ENCODE results near the gene RNF19B.

Gene RNF19B

GRCh38 chr1:32971156-32971555 is 6.5 kb upstream of the RNF19B start:
- no peak for DNase-seq (ENCODE audit: insufficient read length, low spot score)
- FAIRE-seq: no peak

GRCh38 chr1:32969566-32969965 is 5.0 kb upstream of the RNF19B start:
- DNase-seq (ENCODE audit: insufficient read length, low spot score): no peak
- no peak for FAIRE-seq

GRCh38 chr1:32967888-32968568 is 3.4 kb upstream of the RNF19B start:
- FAIRE-seq (no peak), DNase-seq (ENCODE audit: insufficient read length, low spot score) (no peak)

GRCh38 chr1:32966900-32967299 is 2.3 kb upstream of the RNF19B start:
- FAIRE-seq (no peak), DNase-seq (ENCODE audit: insufficient read length, low spot score) (no peak)

GRCh38 chr1:32965251-32965747 is 690 bp upstream of the RNF19B start:
- FAIRE-seq (no peak), DNase-seq (ENCODE audit: insufficient read length, low spot score) (no peak)

- peak; percentile 51 for DNase-seq (ENCODE audit: insufficient read length, low spot score)
- no peak for FAIRE-seq
These were observed 706 bp downstream of the RNF19B start for GRCh38 chr1:32963746-32964460.

GRCh38 chr1:32962248-32962896 is 2.2 kb downstream of the RNF19B start:
- peak; percentile 82 for FAIRE-seq

GRCh38 chr1:32960819-32961355 is 3.7 kb downstream of the RNF19B start:
- DNase-seq (ENCODE audit: insufficient read length, low spot score) (no peak), FAIRE-seq (no peak)

More at GRCh38 chr1:32962248-32962896, 2.2 kb downstream of the RNF19B start:
- peak; percentile 60 for DNase-seq (ENCODE audit: insufficient read length, low spot score)

GRCh38 chr1:32960342-32960741 is 4.3 kb downstream of the RNF19B start:
- no peak for DNase-seq (ENCODE audit: insufficient read length, low spot score)
- no peak for FAIRE-seq

- DNase-seq (ENCODE audit: insufficient read length, low spot score): no peak
- no peak for FAIRE-seq
These were observed 5.8 kb downstream of the RNF19B start for GRCh38 chr1:32958827-32959226.

- FAIRE-seq: no peak
These were observed 7.6 kb downstream of the RNF19B start for GRCh38 chr1:32957017-32957416.

GRCh38 chr1:32954168-32954567 is 10.4 kb downstream of the RNF19B start:
- DNase-seq (ENCODE audit: insufficient read length, low spot score) (no peak), FAIRE-seq (no peak)

More at GRCh38 chr1:32957017-32957416, 7.6 kb downstream of the RNF19B start:
- DNase-seq (ENCODE audit: insufficient read length, low spot score): no peak

- no peak for DNase-seq (ENCODE audit: insufficient read length, low spot score)
- FAIRE-seq: no peak
These were observed 11.1 kb downstream of the RNF19B start for GRCh38 chr1:32953495-32953894.

GRCh38 chr1:32949519-32949918 is 15.1 kb downstream of the RNF19B start:
- no peak for DNase-seq (ENCODE audit: insufficient read length, low spot score)
- no peak for FAIRE-seq

GRCh38 chr1:32948905-32949304 is 15.7 kb downstream of the RNF19B start:
- FAIRE-seq: no peak
- no peak for DNase-seq (ENCODE audit: insufficient read length, low spot score)

GRCh38 chr1:32948390-32948722 is 16.3 kb downstream of the RNF19B start:
- DNase-seq (ENCODE audit: insufficient read length, low spot score) (no peak), FAIRE-seq (no peak)

- FAIRE-seq (no peak), DNase-seq (ENCODE audit: insufficient read length, low spot score) (no peak)
These were observed 16.8 kb downstream of the RNF19B start for GRCh38 chr1:32947669-32948389.

GRCh38 chr1:32946413-32946812 is 18.2 kb downstream of the RNF19B start:
- no peak for FAIRE-seq
- DNase-seq (ENCODE audit: insufficient read length, low spot score): no peak

GRCh38 chr1:32944180-32944579 is 20.4 kb downstream of the RNF19B start:
- FAIRE-seq (no peak), DNase-seq (ENCODE audit: insufficient read length, low spot score) (no peak)

- no peak for FAIRE-seq
- no peak for DNase-seq (ENCODE audit: insufficient read length, low spot score)
These were observed 24.8 kb downstream of the RNF19B start for GRCh38 chr1:32939655-32940371.
